Neuronal stem cell (in vitro differentiated cells): ENCODE results near the gene PTPRT.
A peak's percentile ranks its signal among the peaks of the same experiment; 100 is the strongest.

ENCODE experiments used
- DNase-seq: peaks from one replicate; pipeline ENCODE4 v3.0.0-alpha.2; 2013; ENCODE audit warnings: low spot score
- H2AFZ ChIP-seq: one replicate; pipeline ENCODE4 v1.6.1; 2013; ENCODE audit warnings: mild to moderate bottlenecking, low read length, inconsistent platforms
- H2AK5ac ChIP-seq: 2 replicates; pipeline ENCODE4 v1.6.1; 2013; ENCODE audit warnings: low read depth, mild to moderate bottlenecking, inconsistent platforms, low read length, moderate library complexity, mixed read lengths
- H2BK120ac ChIP-seq: 2 replicates; pipeline ENCODE4 v1.6.1; 2013; ENCODE audit warnings: low read depth, mild to moderate bottlenecking, inconsistent platforms, low read length, moderate library complexity, mixed read lengths
- H2BK12ac ChIP-seq: one replicate; pipeline ENCODE4 v1.6.1; 2013; ENCODE audit warnings: low read length, inconsistent platforms
- H2BK15ac ChIP-seq: 2 replicates; pipeline ENCODE4 v1.6.1; 2013; ENCODE audit warnings: mild to moderate bottlenecking, low read length, inconsistent platforms, mixed read lengths
- H2BK5ac ChIP-seq: one replicate; pipeline ENCODE4 v1.6.1; 2013; ENCODE audit warnings: inconsistent platforms, mild to moderate bottlenecking, low read length, moderate library complexity
- H3K14ac ChIP-seq: one replicate; pipeline ENCODE4 v1.6.1; 2013; ENCODE audit warnings: low read length, inconsistent platforms
- H3K18ac ChIP-seq: 2 replicates; pipeline ENCODE4 v1.6.1; 2013; ENCODE audit warnings: low read length, inconsistent platforms
- H3K23ac ChIP-seq: 2 replicates; pipeline ENCODE4 v1.6.1; 2013; ENCODE audit warnings: low read depth, mild to moderate bottlenecking, mixed read lengths, low read length, inconsistent platforms; ENCODE audit not compliant: poor library complexity
- H3K27ac ChIP-seq: replicated peaks from 3 replicates; pipeline ENCODE4 v1.5.1; 2013; ENCODE audit warnings: low read length, inconsistent platforms
- H3K27me3 ChIP-seq, 3 experiments: 2 replicates each; pipeline ENCODE4 v1.6.1; 2013; ENCODE audit warnings: low read length in 3 of 3, mild to moderate bottlenecking in 2 of 3, inconsistent platforms in 1 of 3, low read depth in 1 of 3, mixed read lengths in 1 of 3, moderate library complexity in 1 of 3; ENCODE audit not compliant: control insufficient read depth in 3 of 3, insufficient read depth in 3 of 3
- H3K36me3 ChIP-seq, 2 donors: replicated peaks in 1 of 2; 2 replicates each; pipeline ENCODE4 v1.6.1; 2013; ENCODE audit warnings: low read length in 2 of 2; ENCODE audit not compliant: control insufficient read depth in 2 of 2, insufficient read depth in 2 of 2
- H3K4ac ChIP-seq: 2 replicates; pipeline ENCODE4 v1.6.1; 2013; ENCODE audit warnings: inconsistent platforms, mild to moderate bottlenecking, low read length, moderate library complexity
- H3K4me1 ChIP-seq, 2 donors: 1 replicate in 1 of 2; 2 replicates in 1 of 2; pipeline ENCODE4 v1.6.1; 2013; ENCODE audit warnings: low read length in 2 of 2, low read depth in 1 of 2; ENCODE audit not compliant: control insufficient read depth in 2 of 2, insufficient read depth in 1 of 2
- H3K4me2 ChIP-seq: one replicate; pipeline ENCODE4 v1.6.1; 2013; ENCODE audit warnings: mild to moderate bottlenecking, low read length, inconsistent platforms; ENCODE audit not compliant: insufficient read depth, poor library complexity, severe bottlenecking
- H3K4me3 ChIP-seq, 2 donors: 2 replicates each; pipeline ENCODE4 v1.5.1; 2013; ENCODE audit warnings: low read length in 2 of 2, mild to moderate bottlenecking in 2 of 2, inconsistent platforms in 1 of 2, moderate library complexity in 1 of 2
- H3K79me1 ChIP-seq: one replicate; pipeline ENCODE4 v1.6.1; 2013; ENCODE audit warnings: low read depth, mild to moderate bottlenecking, inconsistent platforms, low read length, moderate library complexity
- H3K9ac ChIP-seq: one replicate; pipeline ENCODE4 v1.6.1; 2013; ENCODE audit warnings: mild to moderate bottlenecking, low read depth, low read length, inconsistent platforms; ENCODE audit not compliant: poor library complexity
- H3K9me3 ChIP-seq, 2 donors: replicated peaks in 1 of 2; 2 replicates each; pipeline versions ENCODE3 to v1.6.1; 2013; ENCODE audit warnings: low read length in 2 of 2, mild to moderate bottlenecking in 2 of 2, inconsistent platforms in 1 of 2, low read depth in 1 of 2, mixed read lengths in 1 of 2, moderate library complexity in 1 of 2; ENCODE audit not compliant: control insufficient read depth in 2 of 2, insufficient read depth in 1 of 2
- H4K8ac ChIP-seq: one replicate; pipeline ENCODE4 v1.6.1; 2013; ENCODE audit warnings: low read depth, mild to moderate bottlenecking, inconsistent platforms, low read length, moderate library complexity
- H4K91ac ChIP-seq: one replicate; pipeline ENCODE4 v1.6.1; 2013; ENCODE audit warnings: low read length, low read depth, mild to moderate bottlenecking, inconsistent platforms; ENCODE audit not compliant: poor library complexity
- WGBS, 2 donors: extraction: QIAGEN DNeasy Blood & Tissue Kit; methylation state at CpG; one replicate each; pipeline ENCODE4 v1.1.7; 2013; ENCODE audit warnings: missing lambda C conversion rate in 2 of 2, mixed read lengths in 1 of 2; ENCODE audit not compliant: insufficient read length in 2 of 2, insufficient replicate concordance in 1 of 2; ENCODE audit errors: extremely low coverage in 2 of 2; 5-methylcytosine and 5-hydroxymethylcytosine counted together

PTPRT gene

DNA sequence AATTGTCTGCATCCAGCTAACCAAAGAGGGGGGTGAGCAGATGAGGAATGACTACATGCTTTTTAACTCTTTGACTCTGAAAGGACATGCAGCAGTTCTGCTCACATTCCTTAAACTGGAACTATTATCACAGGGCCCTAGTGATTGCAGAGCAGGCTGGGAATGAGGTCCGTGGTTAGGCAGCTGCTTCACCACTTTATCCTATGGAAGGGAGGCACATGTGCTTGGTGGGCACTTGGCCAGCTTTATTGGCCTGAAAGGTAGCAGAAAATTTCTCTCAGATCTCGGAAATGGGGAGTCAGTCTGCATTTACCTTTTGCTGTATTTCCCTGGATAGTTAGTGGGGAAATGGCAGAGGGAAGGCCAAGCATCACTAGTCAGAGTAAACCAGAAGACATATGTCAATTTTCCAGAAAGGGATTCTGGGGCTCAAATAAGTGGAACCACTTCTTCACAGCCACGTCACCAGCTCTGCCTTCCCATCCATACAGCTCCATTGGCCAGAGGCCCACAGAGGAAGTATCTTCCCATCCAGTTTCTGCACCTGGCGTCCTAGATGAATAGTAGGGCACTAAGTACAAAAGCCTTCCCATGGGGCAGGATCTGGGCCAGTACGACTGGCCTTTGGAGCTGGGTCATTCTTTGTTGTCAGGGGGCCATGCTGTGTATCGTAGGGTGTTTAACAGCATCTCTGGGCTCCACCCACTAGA is 444.8 kb downstream of the PTPRT start:
- Histone ChIP-seq H3K14ac (no peak overlapping the region), H4K8ac (no peak overlapping the region), H3K9ac (no peak overlapping the region), H2BK5ac (no peak overlapping the region), H2AK5ac (no peak overlapping the region), H3K79me1 (no peaks in the 10 kb centered on the region), H3K36me3 (no peaks in the 10 kb centered on the region), H4K91ac (no peak overlapping the region), H3K18ac (no peak overlapping the region), H3K4me3 (no peak overlapping the region), H2BK15ac (no peak overlapping the region), H3K9me3 (peaks cover 0 to 1% of the 10 kb centered on the region in 2 donors), H2BK120ac (no peak overlapping the region), H3K27ac (no peak overlapping the region), H3K27me3 (no peaks in the 10 kb centered on the region), H3K4ac (no peak overlapping the region), H2AFZ (no peak overlapping the region), H3K23ac (no peak overlapping the region), H3K4me1 (no peaks in the 10 kb centered on the region), H2BK12ac (no peak overlapping the region), H3K4me2 (no peak overlapping the region)
- no CpG with 5 or more reads among the region's 6 CpGs for WGBS, 2 donors
- DNase-seq, result no peak

GRCh38 chr20:42742926-42743325 is 446.8 kb downstream of the PTPRT start:
- H3K18ac ChIP-seq, result no peak overlapping the region
- no peaks in the 10 kb centered on the region for H3K36me3 ChIP-seq
- no peak overlapping the region for H3K4ac ChIP-seq
- WGBS, 2 donors, result no CpG with 5 or more reads among the region's 5 CpGs
- H2BK15ac ChIP-seq, result no peak overlapping the region
- no peak overlapping the region for H3K4me2 ChIP-seq
- no peak overlapping the region for H3K4me3 ChIP-seq
- DNase-seq, result no peak
- no peak overlapping the region for H4K8ac ChIP-seq
- no peak overlapping the region for H4K91ac ChIP-seq
- H3K9ac ChIP-seq, result no peak overlapping the region
- no peak overlapping the region for H3K23ac ChIP-seq
- H2AK5ac ChIP-seq, result no peak overlapping the region
- no peaks in the 10 kb centered on the region for H3K79me1 ChIP-seq
- no peak overlapping the region for H3K27ac ChIP-seq
- no peak overlapping the region for H3K14ac ChIP-seq
- no peak overlapping the region for H2BK12ac ChIP-seq
- no peaks in the 10 kb centered on the region for H3K4me1 ChIP-seq
- peaks cover 0 to 1% of the 10 kb centered on the region in 2 donors for H3K9me3 ChIP-seq
- no peak overlapping the region for H2AFZ ChIP-seq
- no peak overlapping the region for H2BK5ac ChIP-seq
- no peaks in the 10 kb centered on the region for H3K27me3 ChIP-seq
- H2BK120ac ChIP-seq, result no peak overlapping the region

DNA sequence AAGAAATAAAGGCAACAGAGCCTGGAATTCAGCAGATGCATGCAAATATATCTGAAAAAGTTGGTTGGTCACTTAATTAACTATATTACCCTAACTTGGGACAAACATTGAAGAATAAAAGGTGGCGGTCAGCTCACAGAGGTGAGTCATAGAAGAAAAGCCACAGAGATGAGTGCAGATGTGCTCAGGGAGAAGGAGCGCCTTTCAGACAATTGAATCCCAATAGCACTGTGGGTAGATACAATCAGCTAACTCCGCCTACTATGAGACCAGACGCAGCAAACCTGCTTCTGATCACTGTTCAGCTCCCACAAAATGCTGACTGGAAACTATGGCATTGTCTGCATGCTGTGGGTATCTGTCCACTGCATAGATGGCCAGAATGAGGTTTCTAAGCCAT is 447.8 kb downstream of the PTPRT start:
- Histone ChIP-seq H3K9me3 (peaks cover 0 to 1% of the 10 kb centered on the region in 2 donors), H3K4me3 (no peak overlapping the region), H3K4me1 (no peaks in the 10 kb centered on the region), H3K4me2 (no peak overlapping the region), H2BK12ac (no peak overlapping the region), H2AK5ac (no peak overlapping the region), H4K91ac (no peak overlapping the region), H3K4ac (no peak overlapping the region), H3K14ac (no peak overlapping the region), H3K23ac (no peak overlapping the region), H2BK15ac (no peak overlapping the region), H2BK5ac (no peak overlapping the region), H2BK120ac (no peak overlapping the region), H4K8ac (no peak overlapping the region), H3K9ac (no peak overlapping the region), H3K79me1 (no peaks in the 10 kb centered on the region), H3K36me3 (no peaks in the 10 kb centered on the region), H3K27me3 (no peaks in the 10 kb centered on the region), H3K18ac (peak overlapping the region; percentile 24), H3K27ac (no peak overlapping the region), H2AFZ (no peak overlapping the region)
- no CpG with 5 or more reads among the region's 4 CpGs for WGBS, 2 donors
- no peak for DNase-seq

DNA sequence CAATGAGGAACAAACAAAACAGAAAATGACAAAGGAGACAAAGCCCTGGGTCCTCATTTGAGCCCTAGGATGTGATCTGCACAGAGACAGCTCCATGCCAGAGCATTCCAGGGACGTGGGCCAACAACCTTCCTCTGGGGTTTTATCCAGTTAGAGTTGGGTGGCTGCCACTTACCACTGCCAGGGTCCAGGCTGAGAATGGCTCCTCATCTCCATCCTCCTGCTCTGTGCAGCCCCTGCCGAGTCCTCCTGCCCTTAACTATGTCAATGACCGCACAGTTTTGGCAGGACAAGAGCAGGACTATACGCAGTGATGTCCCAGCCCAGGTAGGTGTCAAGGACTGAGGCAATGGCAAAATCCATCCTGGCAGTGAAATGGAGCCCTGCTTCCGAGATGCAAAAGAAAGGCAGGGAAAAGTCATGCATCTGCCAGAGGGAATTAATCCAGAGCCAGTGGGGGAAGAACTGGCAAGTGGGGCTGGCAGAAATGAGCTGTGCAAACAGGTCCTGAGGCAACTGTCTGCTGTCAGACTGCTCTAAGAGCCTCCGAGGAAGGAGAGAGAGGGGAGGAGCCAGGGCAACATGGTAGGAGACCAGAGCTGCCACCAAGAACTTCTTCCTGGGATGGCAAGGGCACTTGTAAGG is 449.4 kb downstream of the PTPRT start:
- H4K91ac ChIP-seq, result no peak overlapping the region
- H3K27me3 ChIP-seq, result no peaks in the 10 kb centered on the region
- no peak overlapping the region for H2AFZ ChIP-seq
- H3K18ac ChIP-seq, result no peak overlapping the region
- no peak overlapping the region for H2AK5ac ChIP-seq
- H3K23ac ChIP-seq, result no peak overlapping the region
- DNase-seq, result no peak
- H2BK5ac ChIP-seq, result no peak overlapping the region
- no peak overlapping the region for H3K9ac ChIP-seq
- H2BK12ac ChIP-seq, result no peak overlapping the region
- no peak overlapping the region for H4K8ac ChIP-seq
- H3K9me3 ChIP-seq, result peaks cover 0 to 1% of the 10 kb centered on the region in 2 donors
- H3K4me2 ChIP-seq, result no peak overlapping the region
- H2BK15ac ChIP-seq, result no peak overlapping the region
- WGBS, 2 donors, result no CpG with 5 or more reads among the region's 6 CpGs
- H3K79me1 ChIP-seq, result no peaks in the 10 kb centered on the region
- no peaks in the 10 kb centered on the region for H3K4me1 ChIP-seq
- no peaks in the 10 kb centered on the region for H3K36me3 ChIP-seq
- no peak overlapping the region for H3K4me3 ChIP-seq
- H3K27ac ChIP-seq, result no peak overlapping the region
- H3K4ac ChIP-seq, result no peak overlapping the region
- H2BK120ac ChIP-seq, result no peak overlapping the region
- no peak overlapping the region for H3K14ac ChIP-seq
